ENCODE results near the gene ISLR.

The ISLR gene

GRCh38 chr15:74200412-74200815 is 26.9 kb downstream of the ISLR start:
- H2AFZ ChIP-seq (ENCODE audit: low read depth, low read length) = no peak overlapping the region
- 0% methylated on average over 1 of the region's 1 CpG for WGBS
- no peak overlapping the region for H2BK120ac ChIP-seq (ENCODE audit: low read depth, low read length)
- H3K9ac ChIP-seq (ENCODE audit: low read length) = no peak overlapping the region
- H3K9me3 ChIP-seq (ENCODE audit: control insufficient read depth, low read length) = no peaks in the 10 kb centered on the region
- H2BK12ac ChIP-seq (ENCODE audit: low read length in 2 of 2) = peak overlapping the region in 1 of 2 experiments; percentile 45
- peaks cover 7% of the 10 kb centered on the region for H3K79me1 ChIP-seq (replicated peaks; ENCODE audit: low read length, poor library complexity, severe bottlenecking)
- H3K4ac ChIP-seq (ENCODE audit: low read depth in 1 of 2, low read length in 2 of 2) = peak overlapping the region in 1 of 2 experiments; percentile 15
- H3K18ac ChIP-seq (ENCODE audit: low read depth in 1 of 2, low read length in 2 of 2) = peak overlapping the region; percentile 41 to 69
- H3K4me1 ChIP-seq (ENCODE audit: control insufficient read depth, insufficient read depth, low read depth, low read length) = peaks cover 78% of the 10 kb centered on the region
- H3K14ac ChIP-seq (ENCODE audit: low read length in 2 of 2) = peak overlapping the region in 1 of 2 experiments; percentile 44
- no peak overlapping the region for H3K4me3 ChIP-seq (ENCODE audit: insufficient read depth in 1 of 2, low read depth in 1 of 2, low read length in 2 of 2)
- H2BK15ac ChIP-seq (ENCODE audit: low read depth, poor library complexity, severe bottlenecking) = no peak overlapping the region
- no peak overlapping the region for H2BK5ac ChIP-seq (ENCODE audit: low read depth, low read length, poor library complexity, severe bottlenecking)
- H4K8ac ChIP-seq (ENCODE audit: low read length) = no peak overlapping the region
- H3K23ac ChIP-seq (ENCODE audit: low read length in 2 of 2) = no peak overlapping the region
- peaks cover 0 to 3% of the 10 kb centered on the region in 2 experiments for H3K27me3 ChIP-seq (ENCODE audit: control insufficient read depth in 1 of 2, insufficient read depth in 1 of 2, low read length in 2 of 2)
- peaks cover 0 to 7% of the 10 kb centered on the region in 2 experiments for H3K36me3 ChIP-seq (ENCODE audit: control insufficient read depth in 1 of 2, insufficient read depth in 2 of 2, low read depth in 1 of 2, low read length in 2 of 2)
- H4K91ac ChIP-seq (ENCODE audit: low read length) = peak overlapping the region; percentile 77
- peak overlapping the region; percentile 73 for H2AK5ac ChIP-seq (ENCODE audit: low read length, severe bottlenecking)
- no peak overlapping the region for H3K27ac ChIP-seq (ENCODE audit: low read length, poor library complexity, severe bottlenecking)
- no peak overlapping the region for H3K4me2 ChIP-seq (ENCODE audit: low read length, poor library complexity, severe bottlenecking)
- DNase-seq = peak; percentile 91

- peak overlapping the region; percentile 73 for H2AK5ac ChIP-seq (ENCODE audit: low read length, severe bottlenecking)
- H3K27me3 ChIP-seq (ENCODE audit: control insufficient read depth in 1 of 2, insufficient read depth in 1 of 2, low read length in 2 of 2) = peaks cover 0 to 7% of the 10 kb centered on the region in 2 experiments
- 11% methylated on average over 8 of the region's 8 CpGs for WGBS
- H3K4me2 ChIP-seq (ENCODE audit: low read length, poor library complexity, severe bottlenecking) = no peak overlapping the region
- H4K91ac ChIP-seq (ENCODE audit: low read length) = peak overlapping the region; percentile 77
- H2BK12ac ChIP-seq (ENCODE audit: low read length in 2 of 2) = peak overlapping the region; percentile 90 to 91
- no peak overlapping the region for H3K27ac ChIP-seq (ENCODE audit: low read length, poor library complexity, severe bottlenecking)
- peaks cover 0 to 7% of the 10 kb centered on the region in 2 experiments for H3K36me3 ChIP-seq (ENCODE audit: control insufficient read depth in 1 of 2, insufficient read depth in 2 of 2, low read depth in 1 of 2, low read length in 2 of 2)
- peak overlapping the region in 1 of 2 experiments; percentile 18 for H3K4me3 ChIP-seq (ENCODE audit: insufficient read depth in 1 of 2, low read depth in 1 of 2, low read length in 2 of 2)
- DNase-seq = peak; percentile 74
- H3K4me1 ChIP-seq (ENCODE audit: control insufficient read depth, insufficient read depth, low read depth, low read length) = peaks cover 81% of the 10 kb centered on the region
- H2BK120ac ChIP-seq (ENCODE audit: low read depth, low read length) = peak overlapping the region; percentile 88
- no peak overlapping the region for H3K23ac ChIP-seq (ENCODE audit: low read length in 2 of 2)
- H2AFZ ChIP-seq (ENCODE audit: low read depth, low read length) = no peak overlapping the region
- peak overlapping the region; percentile 18 for H2BK15ac ChIP-seq (ENCODE audit: low read depth, poor library complexity, severe bottlenecking)
- no peak overlapping the region for H2BK5ac ChIP-seq (ENCODE audit: low read depth, low read length, poor library complexity, severe bottlenecking)
- peak overlapping the region; percentile 69 to 88 for H3K18ac ChIP-seq (ENCODE audit: low read depth in 1 of 2, low read length in 2 of 2)
- H4K8ac ChIP-seq (ENCODE audit: low read length) = peak overlapping the region; percentile 79
- H3K4ac ChIP-seq (ENCODE audit: low read depth in 1 of 2, low read length in 2 of 2) = peak overlapping the region; percentile 62 to 64
- peaks cover 7% of the 10 kb centered on the region for H3K79me1 ChIP-seq (replicated peaks; ENCODE audit: low read length, poor library complexity, severe bottlenecking)
- H3K9me3 ChIP-seq (ENCODE audit: control insufficient read depth, low read length) = no peaks in the 10 kb centered on the region
- H3K9ac ChIP-seq (ENCODE audit: low read length) = no peak overlapping the region
- H3K14ac ChIP-seq (ENCODE audit: low read length in 2 of 2) = no peak overlapping the region
Measured at GRCh38 chr15:74200871-74201419, 27.4 kb downstream of the ISLR start.

DNA sequence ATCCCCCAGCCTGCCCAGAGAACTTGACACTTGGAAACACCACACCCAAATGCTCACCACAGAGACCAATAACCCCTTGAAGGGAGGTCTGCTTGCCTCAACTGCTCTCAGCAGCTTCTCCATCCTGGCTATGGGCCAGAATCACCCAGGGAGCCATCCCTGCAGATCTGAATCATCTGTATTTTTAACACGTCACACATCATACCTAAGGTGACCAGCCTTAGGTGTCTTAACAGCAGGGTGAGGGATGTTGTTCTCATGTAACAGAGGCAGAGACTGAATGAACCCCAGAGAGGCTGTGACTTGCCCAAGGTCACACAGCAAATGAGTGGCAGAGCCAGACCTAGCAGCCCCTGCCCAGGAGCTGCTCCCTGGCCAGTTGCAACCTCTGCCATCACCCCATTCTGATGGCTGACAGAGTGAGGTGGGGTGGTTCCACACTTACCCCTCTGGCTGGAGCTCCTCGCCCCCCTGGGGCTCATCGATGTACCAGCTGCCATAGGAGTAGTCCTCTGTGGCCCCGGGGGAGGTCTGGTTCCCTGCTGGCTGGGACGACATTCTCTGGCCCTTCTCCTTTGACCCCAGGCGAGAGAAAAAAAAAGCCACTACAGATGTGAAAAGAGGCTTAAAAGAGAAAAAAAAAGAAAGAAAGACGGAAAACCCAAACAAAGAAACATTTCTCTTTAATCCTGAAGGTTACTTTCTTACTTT is 28.4 kb downstream of the ISLR start:
- H3K4ac ChIP-seq (ENCODE audit: low read depth in 1 of 2, low read length in 2 of 2) = peak overlapping the region; percentile 73 to 83
- H3K4me3 ChIP-seq (ENCODE audit: insufficient read depth in 1 of 2, low read depth in 1 of 2, low read length in 2 of 2) = no peak overlapping the region
- peak overlapping the region; percentile 51 to 91 for H2BK12ac ChIP-seq (ENCODE audit: low read length in 2 of 2)
- H3K36me3 ChIP-seq (ENCODE audit: control insufficient read depth in 1 of 2, insufficient read depth in 2 of 2, low read depth in 1 of 2, low read length in 2 of 2) = peaks cover 0 to 7% of the 10 kb centered on the region in 2 experiments
- H3K14ac ChIP-seq (ENCODE audit: low read length in 2 of 2) = peak overlapping the region in 1 of 2 experiments; percentile 90
- H3K9me3 ChIP-seq (ENCODE audit: control insufficient read depth, low read length) = no peaks in the 10 kb centered on the region
- no peak overlapping the region for H2AFZ ChIP-seq (ENCODE audit: low read depth, low read length)
- H4K8ac ChIP-seq (ENCODE audit: low read length) = peak overlapping the region; percentile 21
- H3K27me3 ChIP-seq (ENCODE audit: control insufficient read depth in 1 of 2, insufficient read depth in 1 of 2, low read length in 2 of 2) = peaks cover 0 to 8% of the 10 kb centered on the region in 2 experiments
- peak overlapping the region; percentile 99 for H2BK15ac ChIP-seq (ENCODE audit: low read depth, poor library complexity, severe bottlenecking)
- peak overlapping the region; percentile 8 for H3K27ac ChIP-seq (ENCODE audit: low read length, poor library complexity, severe bottlenecking)
- H3K9ac ChIP-seq (ENCODE audit: low read length) = no peak overlapping the region
- H3K79me1 ChIP-seq (replicated peaks; ENCODE audit: low read length, poor library complexity, severe bottlenecking) = peaks cover 7% of the 10 kb centered on the region
- peak overlapping the region; percentile 39 for H3K4me2 ChIP-seq (ENCODE audit: low read length, poor library complexity, severe bottlenecking)
- H2BK5ac ChIP-seq (ENCODE audit: low read depth, low read length, poor library complexity, severe bottlenecking) = no peak overlapping the region
- peak overlapping the region; percentile 60 to 88 for H3K18ac ChIP-seq (ENCODE audit: low read depth in 1 of 2, low read length in 2 of 2)
- H2BK120ac ChIP-seq (ENCODE audit: low read depth, low read length) = peak overlapping the region; percentile 84
- H2AK5ac ChIP-seq (ENCODE audit: low read length, severe bottlenecking) = peak overlapping the region; percentile 73
- no peak overlapping the region for H3K23ac ChIP-seq (ENCODE audit: low read length in 2 of 2)
- WGBS = 17% methylated on average over 5 of the region's 7 CpGs
- peaks cover 81% of the 10 kb centered on the region for H3K4me1 ChIP-seq (ENCODE audit: control insufficient read depth, insufficient read depth, low read depth, low read length)
- DNase-seq = peak; percentile 41
- H4K91ac ChIP-seq (ENCODE audit: low read length) = peak overlapping the region; percentile 77
